ENCODE measurements around the gene SV2C.
"Not testable (repeated sequence)": the region's sequence is repeated elsewhere in the genome, so short reads cannot be mapped to it uniquely, and the experiment has no call there.

The SV2C gene

DNA sequence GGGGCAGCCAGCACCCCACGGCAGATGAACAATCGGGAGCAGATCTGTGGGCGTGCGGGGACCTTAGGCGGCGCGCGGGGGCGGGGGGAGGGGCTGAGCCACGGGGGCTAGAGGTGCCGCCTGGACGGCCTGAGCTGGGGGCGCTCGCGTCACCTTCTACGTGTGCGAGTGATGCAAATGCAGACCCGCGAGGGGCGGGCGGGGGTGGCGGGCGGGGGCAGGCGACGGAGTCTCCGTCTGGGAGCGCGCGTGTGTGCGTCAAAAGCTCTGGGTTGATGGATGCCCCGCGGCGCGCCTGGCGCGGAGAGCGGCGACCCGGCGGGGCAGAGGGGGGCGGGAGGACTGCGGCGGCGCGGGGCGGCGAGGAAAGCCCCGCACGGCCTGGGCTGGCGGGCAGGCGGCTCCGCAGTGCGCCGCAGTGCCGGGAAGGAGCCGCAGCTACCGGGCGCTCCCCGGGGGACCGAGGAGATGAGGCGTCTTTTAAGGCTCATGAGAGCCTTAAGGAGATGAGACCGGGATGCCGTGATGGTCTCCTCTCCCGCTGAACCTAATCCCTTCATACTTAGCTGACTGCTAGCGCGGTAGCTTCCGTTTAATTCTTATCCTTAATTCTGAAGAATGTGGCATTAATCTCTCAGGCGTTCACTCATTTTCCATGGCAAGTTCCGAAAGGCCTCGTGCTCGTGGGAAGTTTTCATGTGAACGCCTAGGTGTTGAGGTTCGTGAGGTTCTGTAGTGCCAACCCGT lies 1.5 kb downstream of the SV2C start:
- no peaks in the 10 kb centered on the region for H3K9me3 Mint-ChIP-seq
- no peak for ATAC-seq
- peaks cover 34% of the 10 kb centered on the region for H3K4me1 Mint-ChIP-seq
- H3K27me3 Mint-ChIP-seq = peaks cover 61% of the 10 kb centered on the region
- no peak overlapping the region for H3K27ac Mint-ChIP-seq
- no peaks in the 10 kb centered on the region for H3K36me3 Mint-ChIP-seq
- H3K4me3 Mint-ChIP-seq = peak overlapping the region; percentile 78

DNA sequence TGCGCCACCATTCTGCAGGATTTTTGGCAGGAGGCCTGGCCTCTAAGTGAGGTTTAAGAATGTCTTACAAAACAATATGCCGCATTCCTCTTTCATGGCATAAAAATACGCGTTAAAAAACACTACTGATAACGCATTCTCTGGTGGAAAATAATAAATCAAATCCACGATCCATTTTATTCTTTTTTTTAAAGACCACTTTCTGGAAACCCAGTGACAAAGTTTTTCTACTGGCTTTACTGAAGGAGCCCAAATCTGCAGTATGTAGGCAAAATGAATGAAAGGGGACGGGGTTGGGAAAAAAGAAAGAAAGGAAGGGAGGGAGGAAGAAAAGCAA lies 2.0 kb downstream of the SV2C start:
- Mint-ChIP-seq H3K27me3 (peaks cover 55% of the 10 kb centered on the region), H3K9me3 (no peaks in the 10 kb centered on the region), H3K27ac (no peak overlapping the region), H3K4me3 (no peak overlapping the region), H3K4me1 (peaks cover 34% of the 10 kb centered on the region), H3K36me3 (no peaks in the 10 kb centered on the region)
- no peak for ATAC-seq

DNA sequence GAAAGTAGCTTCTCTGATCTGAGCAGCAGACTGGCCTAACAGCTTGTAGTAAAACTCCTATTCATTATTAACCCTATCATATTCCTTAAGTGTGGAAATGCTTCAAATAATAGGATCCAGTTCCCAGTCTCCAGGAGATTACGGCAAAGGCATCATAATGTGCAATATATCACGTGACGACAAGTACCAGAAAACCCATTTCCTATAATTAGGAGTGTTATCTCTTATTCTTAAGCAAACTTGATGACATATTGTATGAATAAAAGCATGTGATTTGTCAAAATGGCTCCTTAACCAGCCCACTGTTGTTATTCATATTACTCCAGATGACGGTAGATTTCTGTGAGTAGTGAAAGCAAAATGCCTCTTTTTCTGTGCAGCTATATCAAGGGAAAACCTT lies 2.9 kb downstream of the SV2C start:
- Mint-ChIP-seq H3K27me3 (peaks cover 46% of the 10 kb centered on the region), H3K4me3 (no peak overlapping the region), H3K36me3 (no peaks in the 10 kb centered on the region), H3K27ac (no peak overlapping the region), H3K4me1 (peaks cover 34% of the 10 kb centered on the region), H3K9me3 (no peaks in the 10 kb centered on the region)
- no peak for ATAC-seq

DNA sequence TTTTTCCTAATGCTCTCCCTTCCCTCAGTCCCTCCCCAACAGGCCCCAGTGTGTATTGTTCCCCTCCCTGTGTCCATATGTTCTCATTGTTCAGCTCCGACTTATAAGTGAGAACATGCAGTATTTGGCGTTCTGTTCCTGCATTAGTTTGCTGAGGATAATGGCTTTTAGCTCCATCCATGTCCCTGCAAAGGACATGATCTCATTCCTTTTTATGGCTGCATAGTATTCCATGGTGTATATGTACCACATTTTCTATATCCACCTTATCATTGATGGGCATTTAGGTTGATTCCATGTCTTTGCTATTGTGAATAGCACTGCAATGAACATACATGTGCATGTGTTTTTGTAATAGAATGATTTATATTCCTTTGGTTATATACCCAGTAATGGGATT lies 6.0 kb downstream of the SV2C start:
- not testable (repeated sequence) for H3K4me1 Mint-ChIP-seq

DNA sequence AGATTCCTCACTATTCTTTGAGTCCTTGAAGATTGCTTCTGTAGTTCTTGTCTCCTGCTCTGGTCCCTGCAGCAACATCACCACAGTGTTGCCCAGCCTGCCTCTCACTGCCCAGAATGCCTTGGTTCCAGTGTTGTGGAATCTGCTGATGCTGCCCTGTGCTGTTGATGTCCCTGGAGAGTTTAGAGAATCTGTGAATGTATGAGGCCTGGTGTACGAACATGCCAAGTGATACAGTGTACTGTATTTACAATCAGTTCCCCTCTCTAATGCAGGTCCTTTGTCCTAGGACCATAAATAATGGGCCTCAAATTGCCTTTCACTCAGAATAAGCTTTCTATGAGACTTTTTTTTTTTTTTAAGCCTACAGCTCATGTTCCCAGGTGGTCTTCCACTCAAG lies 8.2 kb downstream of the SV2C start:
- no peak overlapping the region for H3K4me3 Mint-ChIP-seq
- H3K9me3 Mint-ChIP-seq = peaks cover 4% of the 10 kb centered on the region

More for the DNA sequence above, 6.0 kb downstream of the SV2C start:
- H3K27me3 Mint-ChIP-seq = peaks cover 16% of the 10 kb centered on the region
- H3K36me3 Mint-ChIP-seq, H3K27ac Mint-ChIP-seq, H3K4me3 Mint-ChIP-seq, ATAC-seq, H3K9me3 Mint-ChIP-seq: not testable (repeated sequence)

DNA sequence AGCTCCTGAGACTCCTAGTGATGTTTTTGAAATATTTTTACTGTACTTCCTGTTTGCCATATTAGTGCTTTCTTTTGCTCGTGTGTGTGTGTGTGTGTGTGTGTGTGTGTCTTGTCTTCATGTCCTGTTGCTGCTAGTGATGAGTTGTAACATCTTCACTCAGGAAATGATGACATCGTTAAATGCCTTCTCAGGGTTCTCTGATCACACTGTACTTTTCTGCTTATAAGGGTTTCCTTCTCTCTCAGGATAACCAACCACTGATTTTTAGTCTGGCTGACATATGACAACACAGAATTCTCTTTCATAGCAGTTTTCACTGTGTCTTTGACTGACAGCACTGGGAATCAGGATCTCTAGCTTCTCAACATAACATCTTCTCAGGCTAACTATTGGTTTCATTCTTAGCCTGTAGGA lies 16.1 kb downstream of the SV2C start:
- no peak overlapping the region for H3K4me3 Mint-ChIP-seq
- H3K27ac Mint-ChIP-seq = no peak overlapping the region

More for the DNA sequence above, 8.2 kb downstream of the SV2C start:
- no peak for ATAC-seq
- H3K27me3 Mint-ChIP-seq = peaks cover 7% of the 10 kb centered on the region
- H3K27ac Mint-ChIP-seq = no peak overlapping the region
- no peaks in the 10 kb centered on the region for H3K4me1 Mint-ChIP-seq
- H3K36me3 Mint-ChIP-seq = no peaks in the 10 kb centered on the region

DNA sequence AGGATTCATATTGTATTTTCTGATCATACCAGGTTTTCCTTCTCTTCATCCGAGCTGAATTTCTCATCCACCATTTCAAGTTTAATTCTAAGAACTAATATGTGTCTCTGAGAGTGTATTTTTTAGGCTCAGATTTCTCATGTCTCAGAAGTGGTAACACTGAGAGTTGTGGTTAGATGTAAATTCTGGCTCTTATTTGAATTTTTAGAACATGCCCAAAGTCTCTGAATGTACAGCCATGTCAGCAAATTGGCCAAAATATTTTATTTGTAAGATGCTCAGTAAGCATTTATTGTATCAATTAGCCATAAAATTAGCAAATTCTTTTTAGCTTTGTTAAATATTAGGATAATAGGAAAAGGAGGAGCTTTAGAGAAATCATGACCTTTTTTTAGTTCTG lies 16.6 kb downstream of the SV2C start:
- peaks cover 7% of the 10 kb centered on the region for H3K4me1 Mint-ChIP-seq
- H3K27me3 Mint-ChIP-seq = peaks cover 8% of the 10 kb centered on the region
- peaks cover 4% of the 10 kb centered on the region for H3K9me3 Mint-ChIP-seq
- H3K36me3 Mint-ChIP-seq = no peaks in the 10 kb centered on the region
- ATAC-seq = no peak
- no peak overlapping the region for H3K27ac Mint-ChIP-seq
- H3K4me3 Mint-ChIP-seq = no peak overlapping the region

More for the DNA sequence above, 16.1 kb downstream of the SV2C start:
- Mint-ChIP-seq H3K36me3 (no peaks in the 10 kb centered on the region), H3K4me1 (peaks cover 7% of the 10 kb centered on the region), H3K27me3 (peaks cover 8% of the 10 kb centered on the region), H3K9me3 (peaks cover 4% of the 10 kb centered on the region)
- no peak for ATAC-seq

DNA sequence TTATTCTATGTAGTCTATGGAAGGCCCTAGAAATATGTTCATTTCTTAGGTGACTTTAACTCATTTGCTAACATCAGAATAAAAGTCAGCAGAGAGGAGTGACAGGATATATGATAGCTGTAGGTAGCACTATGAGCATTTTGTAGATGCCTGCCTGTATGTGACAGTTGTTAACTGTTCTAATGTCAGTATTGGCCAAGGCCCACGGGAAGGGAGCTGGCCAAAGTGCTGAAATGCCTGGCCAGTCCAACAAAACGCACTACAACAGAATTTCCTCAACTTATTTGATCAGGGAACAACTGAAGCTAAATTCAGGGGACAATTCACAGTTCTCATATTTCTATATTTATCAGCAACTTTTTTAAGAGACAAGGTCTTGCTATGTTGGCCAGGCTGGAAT lies 20.8 kb downstream of the SV2C start:
- ATAC-seq = no peak
- Mint-ChIP-seq H3K27ac (no peak overlapping the region), H3K36me3 (no peaks in the 10 kb centered on the region)

DNA sequence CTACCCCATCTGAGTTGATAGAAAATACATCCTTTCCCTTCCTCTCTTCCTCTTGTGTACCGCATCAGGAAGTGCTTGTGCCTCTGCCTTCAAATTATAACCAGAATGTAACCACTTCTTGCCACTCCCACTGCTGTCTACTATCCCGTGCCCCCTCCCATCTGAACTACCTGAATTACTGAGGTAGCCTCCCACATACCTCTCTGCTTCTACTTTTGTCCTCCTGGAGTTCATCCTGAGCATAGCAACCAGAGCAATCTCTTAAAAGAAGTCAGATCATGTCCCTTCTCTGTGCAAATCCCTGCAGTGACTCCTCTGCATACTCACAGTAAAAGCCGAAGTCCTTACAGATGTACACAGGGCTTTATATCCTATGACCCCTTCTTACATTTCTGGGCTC lies 23.0 kb downstream of the SV2C start:
- Mint-ChIP-seq H3K36me3 (no peaks in the 10 kb centered on the region), H3K4me1 (no peaks in the 10 kb centered on the region), H3K27ac (no peak overlapping the region), H3K9me3 (peaks cover 2% of the 10 kb centered on the region), H3K4me3 (no peak overlapping the region), H3K27me3 (no peaks in the 10 kb centered on the region)
- ATAC-seq = no peak

More for the DNA sequence above, 20.8 kb downstream of the SV2C start:
- Mint-ChIP-seq H3K27me3 (no peaks in the 10 kb centered on the region), H3K4me1 (peaks cover 6% of the 10 kb centered on the region), H3K9me3 (peaks cover 2% of the 10 kb centered on the region), H3K4me3 (no peak overlapping the region)

DNA sequence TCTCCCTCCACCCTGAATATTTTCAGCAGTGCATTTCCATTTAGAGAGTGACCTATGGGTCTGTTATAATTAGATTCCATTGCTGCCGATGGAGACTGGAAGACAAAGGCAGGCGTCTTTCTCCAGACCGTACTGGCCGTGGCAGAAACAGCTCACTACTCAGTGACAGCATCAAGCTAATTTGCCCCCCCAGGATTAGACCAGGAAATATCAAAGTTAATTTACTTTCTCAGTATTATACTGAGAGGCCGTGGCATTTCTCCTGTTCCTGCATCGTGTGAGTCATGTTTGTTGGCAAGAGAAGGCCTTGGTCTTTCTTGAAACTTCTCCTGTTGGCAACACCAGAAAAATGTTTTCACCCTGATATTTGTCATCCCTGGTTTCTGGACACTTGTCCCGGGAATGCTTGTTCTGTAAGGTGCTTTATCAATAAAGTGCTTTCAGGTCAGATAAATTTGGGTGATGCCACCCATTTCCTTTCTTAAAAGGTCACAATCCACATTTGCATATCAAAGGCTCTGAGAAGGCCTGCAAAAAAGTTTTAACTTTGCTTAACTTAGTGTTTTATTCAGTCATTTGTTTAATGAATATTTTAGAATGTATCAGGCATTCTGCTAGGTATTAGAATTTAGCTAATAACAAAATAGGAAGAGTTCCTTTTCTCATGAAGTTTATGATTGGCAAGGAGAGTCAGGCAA lies 28.4 kb downstream of the SV2C start:
- no peak for ATAC-seq
- H3K27ac Mint-ChIP-seq = no peak overlapping the region
- no peaks in the 10 kb centered on the region for H3K4me1 Mint-ChIP-seq
- H3K9me3 Mint-ChIP-seq = no peaks in the 10 kb centered on the region
- H3K36me3 Mint-ChIP-seq = no peaks in the 10 kb centered on the region
- H3K27me3 Mint-ChIP-seq = peaks cover 14% of the 10 kb centered on the region
- no peak overlapping the region for H3K4me3 Mint-ChIP-seq

DNA sequence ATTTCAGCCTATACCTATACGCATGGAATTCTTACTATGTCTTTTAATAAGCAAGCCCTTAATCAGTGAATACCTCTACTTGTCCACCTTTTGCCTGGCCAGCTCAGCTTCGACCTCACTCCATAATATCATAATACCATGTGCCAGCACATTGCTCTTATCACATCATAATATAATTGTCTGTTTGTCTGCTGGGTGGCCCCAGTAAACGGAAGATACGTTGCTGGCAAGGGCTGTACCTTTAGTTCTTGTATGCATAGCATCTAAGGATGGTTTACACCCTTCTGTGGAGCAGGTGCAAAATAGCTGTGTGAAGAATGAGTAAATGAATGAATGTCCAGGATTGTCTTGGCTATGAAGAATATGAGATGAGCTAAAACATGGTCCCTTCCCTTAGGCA lies 29.9 kb downstream of the SV2C start:
- Mint-ChIP-seq H3K27ac (no peak overlapping the region), H3K9me3 (peaks cover 2% of the 10 kb centered on the region), H3K4me3 (no peak overlapping the region), H3K4me1 (no peaks in the 10 kb centered on the region), H3K27me3 (peaks cover 14% of the 10 kb centered on the region), H3K36me3 (no peaks in the 10 kb centered on the region)
- no peak for ATAC-seq

DNA sequence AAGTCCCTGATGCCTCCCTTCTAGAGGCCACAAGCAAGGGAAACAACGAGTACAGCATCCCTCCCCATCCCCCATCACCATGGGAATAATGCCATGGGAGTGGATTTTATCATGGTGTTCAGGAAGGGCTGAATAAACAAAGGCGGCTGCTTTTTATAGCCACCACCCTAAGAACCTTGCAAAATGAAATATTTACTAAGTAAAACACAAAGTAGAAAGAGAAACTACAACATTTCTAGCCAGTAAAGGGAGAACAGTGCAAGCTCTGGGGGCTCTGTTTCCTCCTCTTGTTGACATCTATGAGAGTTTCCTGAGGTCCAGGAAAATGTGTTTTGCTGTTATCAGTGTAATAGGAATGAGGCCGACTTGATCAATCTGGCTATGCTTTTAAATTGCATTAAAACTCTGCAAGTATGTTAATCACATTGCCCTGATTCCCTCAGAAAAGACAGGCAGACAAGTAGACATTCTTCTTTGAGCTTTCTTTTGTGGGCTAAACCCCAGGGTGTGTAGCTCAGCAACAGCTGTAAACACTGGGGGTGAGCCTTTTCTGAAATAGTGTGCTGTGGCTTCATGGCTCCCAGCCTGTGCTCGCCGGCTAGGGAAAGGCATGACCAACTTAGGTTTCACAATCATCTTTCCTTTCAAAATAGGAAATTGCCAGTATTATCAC lies 31.1 kb downstream of the SV2C start:
- Mint-ChIP-seq H3K9me3 (peaks cover 3% of the 10 kb centered on the region), H3K27ac (no peak overlapping the region), H3K4me3 (no peak overlapping the region), H3K27me3 (peaks cover 14% of the 10 kb centered on the region), H3K4me1 (no peaks in the 10 kb centered on the region), H3K36me3 (no peaks in the 10 kb centered on the region)
- no peak for ATAC-seq

DNA sequence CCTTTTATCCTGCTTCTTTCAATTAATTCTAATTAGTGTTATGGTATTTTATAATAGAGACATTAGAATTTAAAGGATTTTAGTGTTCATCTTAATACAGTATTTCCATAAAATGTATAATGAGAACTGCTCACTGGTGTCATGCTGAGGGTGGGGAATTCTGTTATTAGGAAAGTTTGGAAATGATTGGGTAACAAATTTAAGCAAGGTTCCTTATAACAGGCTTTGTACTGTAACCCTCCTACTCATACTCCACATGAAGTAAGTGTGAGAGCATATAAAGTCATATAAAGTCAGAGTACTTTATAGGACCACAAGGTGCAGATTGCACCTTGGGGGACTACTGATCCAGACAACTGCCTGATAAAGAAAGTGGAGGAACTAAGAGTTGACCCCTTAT lies 42.2 kb downstream of the SV2C start:
- Mint-ChIP-seq H3K4me3 (no peak overlapping the region), H3K36me3 (no peaks in the 10 kb centered on the region), H3K27me3 (peaks cover 20% of the 10 kb centered on the region), H3K27ac (no peak overlapping the region), H3K9me3 (no peaks in the 10 kb centered on the region), H3K4me1 (no peaks in the 10 kb centered on the region)
- no peak for ATAC-seq

DNA sequence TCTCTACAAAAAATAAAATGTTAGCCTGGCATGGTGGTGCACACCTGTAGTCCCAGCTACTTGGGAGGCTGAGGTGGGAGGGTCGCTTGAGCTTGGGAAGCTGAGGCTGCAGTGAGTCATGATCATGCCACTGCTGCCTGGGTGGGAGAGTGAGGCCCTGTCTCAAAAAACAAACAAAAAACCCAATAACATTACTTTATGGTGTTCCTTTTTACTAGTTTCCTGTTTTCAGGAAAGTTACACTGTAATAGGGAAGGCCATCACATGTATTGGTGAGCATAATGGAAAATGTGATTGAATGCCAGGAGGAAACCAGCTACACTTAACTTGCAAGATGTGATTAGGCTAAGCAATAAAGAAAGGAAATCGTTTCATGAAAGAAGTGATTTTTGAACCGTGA lies 42.7 kb downstream of the SV2C start:
- H3K9me3 Mint-ChIP-seq = no peaks in the 10 kb centered on the region
- H3K27ac Mint-ChIP-seq = no peak overlapping the region
- H3K4me1 Mint-ChIP-seq = no peaks in the 10 kb centered on the region
- ATAC-seq = no peak
- H3K4me3 Mint-ChIP-seq = no peak overlapping the region
- peaks cover 20% of the 10 kb centered on the region for H3K27me3 Mint-ChIP-seq
- H3K36me3 Mint-ChIP-seq = no peaks in the 10 kb centered on the region

DNA sequence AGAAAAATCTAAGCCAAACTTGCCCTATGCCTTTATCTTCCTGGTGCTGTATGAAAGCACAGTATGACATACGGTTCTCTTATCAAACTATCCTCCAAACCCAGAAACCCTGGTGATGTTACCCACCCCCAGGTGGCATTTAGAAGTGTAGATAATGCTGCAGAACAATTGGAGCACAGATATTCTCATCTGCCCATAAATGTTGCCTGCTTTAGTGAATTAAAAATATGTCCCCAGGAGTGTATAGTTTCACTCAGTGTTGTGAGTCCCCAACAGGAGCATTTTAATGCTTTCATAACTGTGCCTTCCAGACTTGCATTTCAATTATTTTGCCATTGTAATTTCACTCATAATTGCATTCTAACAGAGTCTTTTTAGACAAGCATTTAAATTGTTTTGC lies 50.8 kb downstream of the SV2C start:
- Mint-ChIP-seq H3K4me3 (no peak overlapping the region), H3K4me1 (no peaks in the 10 kb centered on the region), H3K36me3 (no peaks in the 10 kb centered on the region), H3K9me3 (no peaks in the 10 kb centered on the region), H3K27ac (no peak overlapping the region), H3K27me3 (no peaks in the 10 kb centered on the region)
- ATAC-seq = no peak

DNA sequence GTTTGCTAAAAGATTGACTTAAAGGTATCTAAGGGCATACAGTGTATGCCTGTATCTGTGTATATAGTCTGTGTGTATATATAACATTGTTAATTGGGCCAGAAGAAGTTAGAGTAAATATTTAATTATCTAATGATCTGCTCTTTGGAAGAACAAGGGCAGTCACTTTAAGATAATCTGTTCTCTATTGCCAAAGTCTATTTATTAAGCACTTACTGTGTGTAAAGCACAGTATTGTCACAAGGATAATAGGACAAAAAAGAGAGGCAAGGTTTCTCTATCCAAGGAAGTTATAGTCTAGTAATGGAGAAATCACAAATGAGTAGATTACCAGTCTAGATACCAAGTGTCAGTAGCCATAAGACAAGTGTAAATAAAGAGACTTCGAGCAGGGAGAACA lies 51.5 kb downstream of the SV2C start:
- H3K36me3 Mint-ChIP-seq = no peaks in the 10 kb centered on the region
- H3K4me3 Mint-ChIP-seq = no peak overlapping the region

More for the DNA sequence above, 51.5 kb downstream of the SV2C start:
- no peak for ATAC-seq
- Mint-ChIP-seq H3K27me3 (no peaks in the 10 kb centered on the region), H3K4me1 (no peaks in the 10 kb centered on the region), H3K9me3 (no peaks in the 10 kb centered on the region), H3K27ac (no peak overlapping the region)

Data from stimulated activated memory B cell treated with anti-CD40 and anti-IgM and Interleukin-4, amounts not matched to agents 10 μg/mL and 1 μg/mL and 100 μg/mL, for 72 hours (primary cell).